ENCODE measurements around the gene PI4K2A.
A peak's percentile ranks its signal among the peaks of the same experiment; 100 is the strongest.

Gene PI4K2A

GRCh38 chr10:97650726-97651125 lies 10.3 kb downstream of the PI4K2A start:
- DNase-seq (ENCODE audit: insufficient read length) (no peak), FAIRE-seq (no peak)
- TF ChIP-seq POLR2A (IDR thresholded peaks at IDR 0.05; ENCODE audit: low read depth, low read length) (no peak), POLR2AphosphoS5 (IDR thresholded peaks at IDR 0.05; ENCODE audit: low read depth, low read length) (no peak), TAF1 (IDR thresholded peaks at IDR 0.05; ENCODE audit: borderline replicate concordance, low read depth, low read length) (no peak)

- FAIRE-seq: no peak
- TF ChIP-seq TAF1 (IDR thresholded peaks at IDR 0.05; ENCODE audit: borderline replicate concordance, low read depth, low read length): no peak
- TF ChIP-seq POLR2AphosphoS5 (IDR thresholded peaks at IDR 0.05; ENCODE audit: low read depth, low read length): no peak
- TF ChIP-seq POLR2A (IDR thresholded peaks at IDR 0.05; ENCODE audit: low read depth, low read length): no peak
Measured at GRCh38 chr10:97651773-97652172, 11.3 kb downstream of the PI4K2A start.

GRCh38 chr10:97656777-97657176 lies 16.3 kb downstream of the PI4K2A start:
- no peak for FAIRE-seq
- DNase-seq (ENCODE audit: insufficient read length): no peak
- no peak for TF ChIP-seq TAF1 (IDR thresholded peaks at IDR 0.05; ENCODE audit: borderline replicate concordance, low read depth, low read length)
- no peak for TF ChIP-seq POLR2A (IDR thresholded peaks at IDR 0.05; ENCODE audit: low read depth, low read length)
- no peak for TF ChIP-seq POLR2AphosphoS5 (IDR thresholded peaks at IDR 0.05; ENCODE audit: low read depth, low read length)

More at GRCh38 chr10:97651773-97652172, 11.3 kb downstream of the PI4K2A start:
- no peak for DNase-seq (ENCODE audit: insufficient read length)

GRCh38 chr10:97659589-97659988 lies 19.1 kb downstream of the PI4K2A start:
- no peak for DNase-seq (ENCODE audit: insufficient read length)
- no peak for TF ChIP-seq POLR2AphosphoS5 (IDR thresholded peaks at IDR 0.05; ENCODE audit: low read depth, low read length)
- no peak for TF ChIP-seq TAF1 (IDR thresholded peaks at IDR 0.05; ENCODE audit: borderline replicate concordance, low read depth, low read length)
- no peak for TF ChIP-seq POLR2A (IDR thresholded peaks at IDR 0.05; ENCODE audit: low read depth, low read length)
- no peak for FAIRE-seq

GRCh38 chr10:97664282-97664850 lies 23.9 kb downstream of the PI4K2A start:
- FAIRE-seq: no peak

GRCh38 chr10:97666992-97667391 lies 26.5 kb downstream of the PI4K2A start:
- FAIRE-seq (no peak), DNase-seq (ENCODE audit: insufficient read length) (no peak)
- TF ChIP-seq POLR2AphosphoS5 (IDR thresholded peaks at IDR 0.05; ENCODE audit: low read depth, low read length): no peak
- no peak for TF ChIP-seq TAF1 (IDR thresholded peaks at IDR 0.05; ENCODE audit: borderline replicate concordance, low read depth, low read length)
- TF ChIP-seq POLR2A (IDR thresholded peaks at IDR 0.05; ENCODE audit: low read depth, low read length): no peak

More at GRCh38 chr10:97664282-97664850, 23.9 kb downstream of the PI4K2A start:
- TF ChIP-seq POLR2A (IDR thresholded peaks at IDR 0.05; ENCODE audit: low read depth, low read length) (no peak), TAF1 (IDR thresholded peaks at IDR 0.05; ENCODE audit: borderline replicate concordance, low read depth, low read length) (no peak), POLR2AphosphoS5 (IDR thresholded peaks at IDR 0.05; ENCODE audit: low read depth, low read length) (no peak)
- no peak for DNase-seq (ENCODE audit: insufficient read length)

GRCh38 chr10:97667463-97667862 lies 27.0 kb downstream of the PI4K2A start:
- DNase-seq (ENCODE audit: insufficient read length) (no peak), FAIRE-seq (no peak)
- no peak for TF ChIP-seq POLR2AphosphoS5 (IDR thresholded peaks at IDR 0.05; ENCODE audit: low read depth, low read length)
- no peak for TF ChIP-seq TAF1 (IDR thresholded peaks at IDR 0.05; ENCODE audit: borderline replicate concordance, low read depth, low read length)
- no peak for TF ChIP-seq POLR2A (IDR thresholded peaks at IDR 0.05; ENCODE audit: low read depth, low read length)

GRCh38 chr10:97669571-97669970 lies 29.1 kb downstream of the PI4K2A start:
- DNase-seq (ENCODE audit: insufficient read length): no peak
- FAIRE-seq: no peak
- TF ChIP-seq POLR2AphosphoS5 (IDR thresholded peaks at IDR 0.05; ENCODE audit: low read depth, low read length) (no peak), TAF1 (IDR thresholded peaks at IDR 0.05; ENCODE audit: borderline replicate concordance, low read depth, low read length) (no peak), POLR2A (IDR thresholded peaks at IDR 0.05; ENCODE audit: low read depth, low read length) (no peak)

- no peak for FAIRE-seq
- no peak for DNase-seq (ENCODE audit: insufficient read length)
Measured at GRCh38 chr10:97673736-97674525, 33.5 kb downstream of the PI4K2A start.

GRCh38 chr10:97675222-97675621 lies 34.8 kb downstream of the PI4K2A start:
- no peak for DNase-seq (ENCODE audit: insufficient read length)
- no peak for FAIRE-seq
- TF ChIP-seq TAF1 (IDR thresholded peaks at IDR 0.05; ENCODE audit: borderline replicate concordance, low read depth, low read length): no peak
- no peak for TF ChIP-seq POLR2A (IDR thresholded peaks at IDR 0.05; ENCODE audit: low read depth, low read length)
- TF ChIP-seq POLR2AphosphoS5 (IDR thresholded peaks at IDR 0.05; ENCODE audit: low read depth, low read length): no peak

More at GRCh38 chr10:97673736-97674525, 33.5 kb downstream of the PI4K2A start:
- TF ChIP-seq TAF1 (IDR thresholded peaks at IDR 0.05; ENCODE audit: borderline replicate concordance, low read depth, low read length): no peak
- TF ChIP-seq POLR2A (IDR thresholded peaks at IDR 0.05; ENCODE audit: low read depth, low read length): no peak
- TF ChIP-seq POLR2AphosphoS5 (IDR thresholded peaks at IDR 0.05; ENCODE audit: low read depth, low read length): no peak

- FAIRE-seq (peak; percentile 78), DNase-seq (ENCODE audit: insufficient read length) (peak; percentile 54)
- TF ChIP-seq POLR2A (IDR thresholded peaks at IDR 0.05; ENCODE audit: low read depth, low read length): peak; percentile 24
- no peak for TF ChIP-seq TAF1 (IDR thresholded peaks at IDR 0.05; ENCODE audit: borderline replicate concordance, low read depth, low read length)
- TF ChIP-seq POLR2AphosphoS5 (IDR thresholded peaks at IDR 0.05; ENCODE audit: low read depth, low read length): peak; percentile 75
Measured at GRCh38 chr10:97676770-97677581, 36.5 kb downstream of the PI4K2A start.
